HCT116 (cell line): Measurements from ENCODE around the gene FFAR3. TPM values are rescaled to one million over a fixed set of nuclear protein-coding genes. Genes with fewer than 3 reads are reported as not detected.
A peak's percentile ranks its signal among the peaks of the same experiment; 100 is the strongest.

ENCODE experiments used
- ATAC-seq: fragments of 200-7000 bp; cut with Tn5 transposase; 2 replicates; pipeline ENCODE4 v1.9.1; 2020; ENCODE audit warnings: mild to moderate bottlenecking, moderate library complexity
- BruUV-seq: library from RNA; stranded (reverse); fragments of 400-500 nt; replicated peaks from 2 replicates; lab custom pipeline; 2021; lab: Mats Ljungman, UMichigan
- CTCF ChIA-PET: fragments of 300-600 bp; sonication (Branson Sonifier 250); formaldehyde crosslinking; loops from one replicate; lab custom pipeline; 2021; ENCODE audit warnings: antibody characterized with exemption; lab: Charles Lee
- POLR2A ChIA-PET: fragments of 300-600, 350-600 bp; sonication (Branson Sonifier 250); formaldehyde crosslinking; loops from one replicate; lab custom pipeline; 2021; ENCODE audit warnings: antibody characterized with exemption; lab: Charles Lee
- RAD21 ChIA-PET, 2 experiments: fragments of 300-600 bp; sonication (Branson Sonifier 250); formaldehyde crosslinking; loops; one replicate each; lab custom pipeline; 2023; ENCODE audit warnings: low total read pairs in 2 of 2; ENCODE audit not compliant: uncharacterized antibody in 2 of 2, unreplicated experiment in 2 of 2, low non-redundant PET in 1 of 2; lab: Charles Lee
- DNase-seq: peaks from one replicate; pipeline ENCODE4 v3.0.0-alpha.2; 2010; ENCODE audit warnings: low read depth, low spot score
- H2AFZ ChIP-seq: fragments of 200-600 bp; shearing (Covaris generic), sonication (generic); 2 replicates; pipeline ENCODE4 v1.6.1; 2017; ENCODE audit warnings: low read depth, mixed run types, mixed read lengths, antibody characterized with exemption, low read length; ENCODE audit not compliant: poor library complexity, severe bottlenecking
- H3K27ac ChIP-seq: 2 replicates; pipeline ENCODE4 v1.5.1; 2012; ENCODE audit warnings: low read depth, low read length
- H3K27me3 ChIP-seq: fragments of 200-600 bp; sonication (generic); 2 replicates; pipeline ENCODE4 v1.6.1; 2016; ENCODE audit warnings: mixed run types, low read length, mixed read lengths; ENCODE audit not compliant: insufficient read depth
- H3K36me3 ChIP-seq, 2 experiments: fragments of 200-500 bp in 1 of 2; fragments of 200-600 bp in 1 of 2; sonication (Bioruptor generic) in 1 of 2; sonication (generic) in 1 of 2; 2 replicates each; pipeline versions ENCODE4 v1.5.1 to v1.6.1; 2014 to 2016; ENCODE audit warnings: low read length in 2 of 2, inconsistent platforms in 1 of 2, mixed read lengths in 1 of 2, mixed run types in 1 of 2; ENCODE audit not compliant: insufficient read depth in 2 of 2, control insufficient read depth in 1 of 2
- H3K4me1 ChIP-seq, 2 experiments: fragments of 200-600 bp in 1 of 2; sonication (generic) in 1 of 2; 2 replicates each; pipeline versions ENCODE4 v1.5.1 to v1.6.1; 2012 to 2017; ENCODE audit warnings: low read length in 2 of 2, inconsistent platforms in 1 of 2, mild to moderate bottlenecking in 1 of 2, mixed read lengths in 1 of 2, mixed run types in 1 of 2, moderate library complexity in 1 of 2; ENCODE audit not compliant: insufficient read depth in 2 of 2, control insufficient read depth in 1 of 2
- H3K4me2 ChIP-seq: fragments of 200-600 bp; sonication (generic); 2 replicates; pipeline ENCODE4 v1.6.1; 2017; ENCODE audit warnings: mixed run types, low read length, mixed read lengths
- H3K4me3 ChIP-seq, 2 experiments: fragments of 200-600 bp in 1 of 2; sonication (generic) in 1 of 2; replicated peaks in 1 of 2; 2 replicates each; pipeline ENCODE4 v1.5.1; 2011 to 2016; ENCODE audit warnings: low read length in 2 of 2, control low read depth in 1 of 2, low read depth in 1 of 2, mild to moderate bottlenecking in 1 of 2, mixed read lengths in 1 of 2, mixed run types in 1 of 2
- H3K79me2 ChIP-seq: fragments of 200-600 bp; sonication (generic); 2 replicates; pipeline ENCODE4 v1.6.1; 2017; ENCODE audit warnings: mild to moderate bottlenecking, mixed run types, low read length, moderate library complexity, mixed read lengths; ENCODE audit not compliant: insufficient read depth
- H3K9ac ChIP-seq: fragments of 200-600 bp; sonication (generic); 2 replicates; pipeline ENCODE4 v1.6.1; 2016; ENCODE audit warnings: low read length, mixed read lengths
- H3K9me2 ChIP-seq: fragments of 200-600 bp; sonication (generic), shearing (Covaris generic); 2 replicates; pipeline ENCODE4 v1.6.1; 2017; ENCODE audit warnings: mixed run types, mild to moderate bottlenecking, moderate library complexity; ENCODE audit not compliant: insufficient read depth
- H3K9me3 ChIP-seq, 2 experiments: fragments of 200-500 bp in 1 of 2; fragments of 200-600 bp in 1 of 2; sonication (Bioruptor generic) in 1 of 2; sonication (generic) in 1 of 2; 2 replicates each; pipeline ENCODE4 v1.6.1; 2014 to 2017; ENCODE audit warnings: low read length in 2 of 2, mixed read lengths in 2 of 2, inconsistent platforms in 1 of 2, low read depth in 1 of 2, mild to moderate bottlenecking in 1 of 2, mixed run types in 1 of 2, moderate library complexity in 1 of 2; ENCODE audit not compliant: control insufficient read depth in 1 of 2, insufficient read depth in 1 of 2
- H4K20me1 ChIP-seq: fragments of 200-600 bp; sonication (generic), shearing (Covaris generic); 2 replicates; pipeline ENCODE4 v1.6.1; 2017; ENCODE audit warnings: mixed run types, mild to moderate bottlenecking, moderate library complexity; ENCODE audit not compliant: insufficient read depth
- CBX3 ChIP-seq: IDR thresholded peaks from 2 replicates; pipeline ENCODE4 v1.6.1; 2012; ENCODE audit warnings: low read depth
- CEBPB ChIP-seq: IDR thresholded peaks from 2 replicates; pipeline ENCODE4 v1.6.1; 2012; ENCODE audit warnings: low read depth
- EGR1 ChIP-seq: IDR thresholded peaks from 2 replicates; pipeline ENCODE4 v1.6.1; 2012; ENCODE audit warnings: low read depth
- ELF1 ChIP-seq: IDR thresholded peaks from 2 replicates; pipeline ENCODE4 v1.6.1; 2012; ENCODE audit warnings: low read depth, borderline replicate concordance
- EZH2phosphoT487 ChIP-seq: fragments of 200-600 bp; IDR thresholded peaks from 2 replicates; pipeline ENCODE4 v1.6.1; 2018; ENCODE audit warnings: antibody characterized with exemption, borderline replicate concordance
- POLR2A ChIP-seq: IDR thresholded peaks from 2 replicates; pipeline ENCODE4 v1.7.0; 2011; ENCODE audit warnings: borderline replicate concordance; ENCODE audit not compliant: insufficient read depth, insufficient read length; ENCODE audit errors: extremely low read depth
- RAD21 ChIP-seq: IDR thresholded peaks from 2 replicates; pipeline ENCODE4 v1.6.1; 2012; ENCODE audit warnings: low read depth, mild to moderate bottlenecking
- SIN3A ChIP-seq: IDR thresholded peaks from 2 replicates; pipeline ENCODE4 v1.6.1; 2012; ENCODE audit warnings: low read depth
- SP1 ChIP-seq: IDR thresholded peaks from 2 replicates; pipeline ENCODE4 v1.6.1; 2012; ENCODE audit warnings: low read depth
- TCF7L2 ChIP-seq: IDR thresholded peaks from 2 replicates; pipeline ENCODE4 v1.7.0; 2011; ENCODE audit warnings: borderline replicate concordance, inconsistent platforms; ENCODE audit not compliant: insufficient read depth, insufficient read length; ENCODE audit errors: extremely low read depth
- YY1 ChIP-seq: IDR thresholded peaks from 2 replicates; pipeline ENCODE4 v1.6.1; 2011; ENCODE audit warnings: low read length, low read depth, moderate library complexity, mild to moderate bottlenecking; ENCODE audit not compliant: insufficient replicate concordance; ENCODE audit errors: extremely low read depth
- ZBTB33 ChIP-seq: IDR thresholded peaks from 2 replicates; pipeline ENCODE4 v1.6.1; 2011; ENCODE audit warnings: mild to moderate bottlenecking, low read length, moderate library complexity; ENCODE audit not compliant: insufficient replicate concordance; ENCODE audit errors: extremely low read depth
- intact Hi-C: fragments of 100-400 bp; cut with micrococcal nuclease; formaldehyde crosslinking; loops from 2 replicates; pipeline ENCODE4 v1.10.0; 2022
- total RNA-seq: library from RNA; stranded (reverse); gene quantifications from one replicate; pipeline ENCODE4 v1.2.1, GENCODE V29; 2021; ENCODE audit not compliant: unreplicated experiment
- TF ChIP-seq, protein P1 (sequence below): IDR thresholded peaks from 2 replicates; pipeline ENCODE4 v1.6.1; 2012

The FFAR3 gene
- total RNA-seq, 1 experiment from 2014 or later: not detected

DNA sequence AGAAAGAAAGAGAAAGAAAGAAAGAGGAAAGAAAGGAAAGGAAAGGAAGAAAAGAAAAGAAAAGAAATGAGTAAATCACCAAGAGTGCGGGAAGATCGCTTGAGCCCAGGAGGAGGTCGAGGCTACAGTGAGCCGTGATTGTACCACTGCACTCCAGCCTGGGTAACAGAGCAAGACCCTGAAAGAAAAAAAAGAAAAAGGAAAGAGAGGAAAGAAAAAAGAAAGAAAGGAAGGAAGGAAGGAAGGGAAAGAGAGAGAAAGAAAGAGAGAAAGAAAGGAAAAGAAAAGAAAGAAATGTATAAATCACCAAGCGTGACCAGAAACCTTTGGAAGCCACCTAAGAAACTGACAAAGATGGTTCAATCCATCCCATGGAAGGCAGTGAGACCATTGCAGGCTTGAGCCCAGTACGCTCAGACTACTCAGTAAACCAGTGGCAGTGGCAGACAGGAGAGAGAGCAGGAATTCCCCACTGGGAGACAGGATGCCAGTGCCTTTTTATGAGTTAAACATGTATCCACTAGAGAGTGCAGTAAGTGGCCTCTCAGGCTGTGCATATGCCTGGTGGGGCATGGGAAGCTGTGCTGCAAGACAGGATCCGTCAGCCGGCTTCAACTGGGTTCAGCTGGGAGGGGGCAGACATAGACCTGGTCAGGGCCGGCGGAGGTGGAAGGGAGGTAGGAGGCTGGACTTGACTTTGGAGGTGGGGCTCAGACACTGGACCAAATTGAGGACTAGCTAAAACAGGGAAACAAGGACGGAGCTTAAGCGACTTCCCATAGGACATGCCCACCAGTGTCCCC is 17.4 kb downstream of the FFAR3 start:
- Histone ChIP-seq H3K9me2 (no peaks in the 10 kb centered on the region), H3K9ac (no peak overlapping the region), H3K9me3 (no peaks in the 10 kb centered on the region), H4K20me1 (no peaks in the 10 kb centered on the region), H3K36me3 (no peaks in the 10 kb centered on the region), H3K4me2 (peak overlapping the region; percentile 30; the same call in 1 of the 2 replicates), H3K27me3 (peaks cover 5% of the 10 kb centered on the region; the same call in 1 of the 2 replicates), H2AFZ (no peak overlapping the region), H3K27ac (no peak overlapping the region), H3K4me1 (peaks cover 0 to 11% of the 10 kb centered on the region in 2 experiments; a peak in 2 of 4 replicates), H3K4me3 (no peak overlapping the region), H3K79me2 (no peaks in the 10 kb centered on the region)
- CTCF ChIA-PET: interaction anchor here (1.1 to 1.9 kb wide), 4 partner anchors 22 to 119 kb away, joined by 3 to 5 read pairs (median 4); no protein-coding TSS in a partner anchor
- intact Hi-C loops: no loop called here
- BruUV-seq: no TSS peak
- TF ChIP-seq EGR1 (no peak), SP1 (no peak), CBX3 (no peak), TCF7L2 (no peak), SIN3A (no peak), RAD21 (no peak), POLR2A (no peak), CEBPB (no peak), EZH2phosphoT487 (no peak), ELF1 (no peak), YY1 (no peak), ZBTB33 (no peak)
- TF ChIP-seq, protein P1, sequence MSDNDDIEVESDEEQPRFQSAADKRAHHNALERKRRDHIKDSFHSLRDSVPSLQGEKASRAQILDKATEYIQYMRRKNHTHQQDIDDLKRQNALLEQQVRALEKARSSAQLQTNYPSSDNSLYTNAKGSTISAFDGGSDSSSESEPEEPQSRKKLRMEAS: no peak
- POLR2A ChIA-PET: interaction anchor here (0.7 kb wide), 1 partner anchor 264 kb away, joined by 5 read pairs; no protein-coding TSS in a partner anchor
- ATAC-seq (no peak), DNase-seq (no peak)
- RAD21 ChIA-PET: no interaction called here
